ENCODE measurements around the gene CCDC74A.
"Not testable (repeated sequence)": the region's sequence is repeated elsewhere in the genome, so short reads cannot be mapped to it uniquely, and the experiment has no call there.

- TF ChIP-seq CSDC2 (CRISPR knock-in tag; IDR thresholded peaks at IDR 0.05); TOX (CRISPR knock-in tag; IDR thresholded peaks at IDR 0.05; ENCODE audit: borderline replicate concordance); ARNTL (CRISPR knock-in tag; IDR thresholded peaks at IDR 0.05; ENCODE audit: borderline replicate concordance, low read depth): not testable (repeated sequence)
Measured at GRCh38 chr2:131486201-131486902, 41.3 kb upstream of the CCDC74A start.
